Hematopoietic multipotent progenitor cell (in vitro differentiated cells): Measurements from ENCODE around the gene TTYH2. TPM values are rescaled to one million over a fixed set of nuclear protein-coding genes. Genes with fewer than 3 reads are reported as not detected.
"Not testable (repeated sequence)": the region's sequence is repeated elsewhere in the genome, so short reads cannot be mapped to it uniquely, and the experiment has no call there.

Experiments used
- DNase-seq, 3 donors: peaks; one replicate each; pipeline ENCODE4 v3.0.0-alpha.2; 2011 to 2015; ENCODE audit warnings: low read depth in 2 of 3, low spot score in 2 of 3
- total RNA-seq: library from RNA; depleted of rRNA; stranded (reverse); fragments of >200 nt; gene quantifications from one replicate; pipeline ENCODE4 v1.2.3, GENCODE V29; 2012

The TTYH2 gene
- total RNA-seq, 1 donor, result 13.5 TPM

DNA sequence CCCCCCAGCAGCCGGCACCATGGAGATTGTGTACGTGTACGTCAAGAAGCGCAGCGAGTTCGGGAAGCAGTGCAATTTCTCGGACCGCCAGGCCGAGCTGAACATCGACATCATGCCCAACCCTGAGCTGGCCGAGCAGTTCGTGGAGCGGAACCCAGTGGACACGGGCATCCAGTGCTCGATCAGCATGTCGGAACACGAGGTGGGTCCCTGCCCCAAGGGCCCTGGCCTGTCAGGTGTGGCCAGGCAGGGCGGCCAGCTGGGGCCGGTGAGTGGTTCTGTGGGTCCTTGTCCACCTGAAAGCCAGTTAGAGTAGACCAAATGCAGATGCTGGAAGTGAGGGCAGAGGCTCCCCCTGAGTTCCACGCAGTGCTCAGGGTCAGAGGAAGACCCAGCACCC is 68.4 kb downstream of the TTYH2 start:
- DNase-seq, result no peak

DNA sequence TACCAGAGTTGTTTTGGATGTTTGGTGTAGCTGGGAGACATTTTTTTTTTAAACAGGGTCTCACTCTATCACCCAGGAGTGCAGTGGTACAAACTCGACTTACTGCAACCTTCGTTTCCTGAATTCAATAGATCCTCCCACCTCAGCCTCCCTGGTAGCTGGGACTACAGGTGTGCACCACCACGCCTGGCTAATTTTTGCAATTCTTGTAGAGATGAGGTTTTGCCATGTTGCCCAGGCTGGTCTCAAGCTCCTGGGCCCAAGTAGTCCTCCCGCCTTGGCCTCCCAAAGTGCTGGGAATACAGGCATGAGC is 68.9 kb downstream of the TTYH2 start:
- DNase-seq, result not testable (repeated sequence)

DNA sequence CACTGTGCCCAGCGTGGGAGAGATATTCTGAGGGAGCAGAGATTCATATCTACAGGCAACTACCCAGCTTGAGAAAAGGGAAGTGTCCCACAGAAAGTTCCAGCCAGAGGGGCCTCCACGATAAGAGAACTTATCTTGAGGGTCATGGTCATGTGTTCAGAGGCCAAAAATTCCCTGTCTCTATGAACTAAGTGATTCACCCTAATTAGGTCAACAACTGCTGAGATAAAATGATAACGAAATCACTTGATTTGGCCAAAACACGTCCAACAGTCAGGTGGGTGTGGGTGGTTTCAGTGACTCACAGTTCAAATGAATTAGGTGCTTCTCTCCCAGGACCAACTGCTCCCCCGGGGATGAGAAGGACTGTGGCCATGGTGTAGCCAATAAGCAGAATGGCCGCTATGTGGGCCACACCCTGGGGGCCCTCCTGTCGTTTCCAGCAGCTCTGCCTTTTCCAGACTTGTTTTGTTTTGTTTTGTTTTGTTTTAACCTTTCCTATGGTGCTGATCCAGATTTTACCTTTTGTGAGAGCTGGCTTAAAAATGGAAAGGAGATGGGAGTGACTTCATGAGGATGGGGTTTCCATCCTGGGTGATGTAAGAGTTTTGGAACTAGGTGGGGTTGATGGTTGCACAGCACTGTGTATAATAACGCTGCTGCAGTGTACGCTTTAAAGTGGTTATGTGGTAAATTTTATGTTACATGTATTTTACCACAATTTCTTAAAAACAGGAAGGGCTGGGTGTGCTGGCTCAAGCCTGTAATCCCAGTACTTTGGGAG is 69.4 kb downstream of the TTYH2 start:
- peak; percentile 36 to 71 (median 54) for DNase-seq

DNA sequence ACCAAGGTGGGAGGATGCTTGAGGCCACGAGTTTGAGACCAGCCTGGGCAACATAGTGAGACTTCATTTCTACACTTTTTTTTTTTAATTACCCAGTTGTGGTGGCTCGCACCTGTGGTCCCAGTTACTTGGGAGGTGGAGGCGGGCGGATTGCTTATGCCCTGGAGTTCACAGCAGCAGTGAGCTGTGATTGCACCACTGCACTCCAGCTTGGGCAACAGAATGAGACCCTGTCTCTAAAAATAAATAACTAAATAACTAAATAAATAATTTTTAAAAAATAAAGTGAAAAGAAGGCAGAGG is 70.0 kb downstream of the TTYH2 start:
- DNase-seq, result no peak

DNA sequence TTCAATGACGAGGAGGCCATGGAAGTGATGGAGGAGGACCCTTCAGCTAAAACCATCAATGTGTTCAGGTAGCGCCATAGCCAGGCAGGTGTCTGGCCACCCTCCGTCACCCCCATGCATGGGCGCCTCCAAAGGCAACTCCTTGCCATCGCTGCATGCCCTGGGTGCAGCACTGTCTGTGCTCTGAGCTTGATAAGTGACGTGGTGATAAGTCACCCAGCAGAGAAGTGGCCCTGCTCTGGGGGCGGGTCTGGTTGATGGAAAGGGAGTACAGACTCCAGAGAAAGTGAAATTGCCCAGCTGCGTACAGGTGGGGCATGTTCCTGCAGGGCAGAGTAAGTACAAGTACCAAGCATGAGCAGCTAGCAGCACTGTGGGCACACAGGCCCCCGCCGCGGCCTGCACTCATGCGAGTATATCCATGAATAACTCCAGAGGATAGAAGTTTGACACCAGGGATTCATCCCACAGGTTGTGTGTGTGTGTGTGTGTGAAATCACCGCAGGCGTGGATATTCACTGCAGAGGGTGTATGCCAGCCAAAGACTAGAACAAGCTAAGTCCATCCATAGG is 73.7 kb downstream of the TTYH2 start:
- DNase-seq, result no peak

DNA sequence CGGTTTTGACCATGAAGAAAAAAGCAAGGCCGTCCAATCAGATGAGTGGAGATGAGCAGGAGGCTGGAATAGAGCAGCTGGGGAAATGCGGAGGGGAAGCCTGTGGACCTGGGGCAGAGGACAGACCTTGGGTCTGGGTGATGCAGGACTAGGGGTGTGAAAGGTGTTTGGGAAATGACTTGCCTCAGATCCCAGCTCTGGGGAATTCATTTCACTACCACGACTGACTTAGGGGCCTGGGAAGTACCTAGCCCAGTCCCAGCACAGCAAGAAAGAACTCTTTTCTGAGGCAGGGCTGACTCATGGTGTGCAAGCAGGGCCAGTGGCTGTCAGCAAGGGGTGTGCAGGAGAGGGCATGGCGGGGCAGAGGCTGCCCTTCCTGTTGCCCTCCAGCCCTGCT is 75.4 kb downstream of the TTYH2 start:
- DNase-seq, result no peak

DNA sequence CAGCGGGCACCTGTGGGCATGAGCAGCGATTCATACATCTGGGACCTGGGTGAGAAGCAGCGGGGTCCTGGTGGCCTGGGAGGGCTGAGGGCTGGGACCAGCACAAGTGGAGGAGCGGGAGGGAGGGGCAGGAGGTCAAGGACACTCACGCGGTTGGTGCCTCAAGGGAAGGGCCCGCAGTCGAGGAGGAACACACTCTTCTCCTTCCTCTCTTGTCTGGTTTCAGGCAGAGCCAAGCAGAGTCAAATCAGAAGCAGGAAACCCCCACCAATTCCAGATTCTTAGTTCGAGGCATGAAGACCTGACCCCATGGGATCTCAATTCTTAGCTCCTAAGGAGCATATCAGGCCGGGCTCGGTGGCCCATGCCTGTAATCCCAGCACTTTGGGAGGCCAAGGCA is 76.3 kb downstream of the TTYH2 start:
- no peak for DNase-seq

DNA sequence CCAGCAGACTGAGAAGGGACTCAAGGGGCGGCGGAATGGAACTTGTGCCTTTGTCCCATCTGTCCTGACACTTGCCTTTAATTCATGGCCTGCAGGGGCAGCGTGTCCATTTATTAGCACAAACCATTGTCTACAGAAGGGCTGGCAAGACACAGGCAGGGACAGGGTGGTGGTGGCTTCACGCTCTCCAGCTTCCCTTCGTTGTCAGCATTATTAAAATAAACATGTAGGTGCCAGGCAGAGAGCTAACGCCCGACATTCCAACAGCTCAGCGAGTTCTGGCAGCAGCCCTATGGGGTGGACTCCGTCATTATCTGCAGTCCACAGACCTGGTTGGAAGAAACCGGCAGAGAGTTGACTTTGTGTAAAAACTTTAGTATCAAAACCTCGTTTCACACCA is 77.0 kb downstream of the TTYH2 start:
- no peak for DNase-seq

DNA sequence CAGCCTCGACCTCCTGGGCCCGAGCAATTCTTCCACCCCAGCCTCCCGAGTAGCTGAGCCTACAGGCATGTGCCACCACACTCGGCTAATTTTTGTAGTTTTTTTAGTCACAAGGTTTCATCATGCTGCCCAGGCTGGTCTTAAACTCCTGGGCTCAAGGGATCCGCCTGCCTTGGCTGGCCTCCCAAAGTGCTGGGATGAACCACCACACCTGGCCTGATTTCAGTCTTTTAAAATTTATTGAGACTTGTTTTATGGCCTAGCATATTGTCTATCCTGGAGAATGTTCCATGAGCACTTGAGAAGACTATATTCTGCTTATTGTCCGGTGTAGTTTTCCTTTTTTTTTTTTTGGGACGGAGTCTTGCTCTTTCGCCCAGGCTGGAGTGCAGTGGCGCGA is 79.1 kb downstream of the TTYH2 start:
- DNase-seq, result no peak

DNA sequence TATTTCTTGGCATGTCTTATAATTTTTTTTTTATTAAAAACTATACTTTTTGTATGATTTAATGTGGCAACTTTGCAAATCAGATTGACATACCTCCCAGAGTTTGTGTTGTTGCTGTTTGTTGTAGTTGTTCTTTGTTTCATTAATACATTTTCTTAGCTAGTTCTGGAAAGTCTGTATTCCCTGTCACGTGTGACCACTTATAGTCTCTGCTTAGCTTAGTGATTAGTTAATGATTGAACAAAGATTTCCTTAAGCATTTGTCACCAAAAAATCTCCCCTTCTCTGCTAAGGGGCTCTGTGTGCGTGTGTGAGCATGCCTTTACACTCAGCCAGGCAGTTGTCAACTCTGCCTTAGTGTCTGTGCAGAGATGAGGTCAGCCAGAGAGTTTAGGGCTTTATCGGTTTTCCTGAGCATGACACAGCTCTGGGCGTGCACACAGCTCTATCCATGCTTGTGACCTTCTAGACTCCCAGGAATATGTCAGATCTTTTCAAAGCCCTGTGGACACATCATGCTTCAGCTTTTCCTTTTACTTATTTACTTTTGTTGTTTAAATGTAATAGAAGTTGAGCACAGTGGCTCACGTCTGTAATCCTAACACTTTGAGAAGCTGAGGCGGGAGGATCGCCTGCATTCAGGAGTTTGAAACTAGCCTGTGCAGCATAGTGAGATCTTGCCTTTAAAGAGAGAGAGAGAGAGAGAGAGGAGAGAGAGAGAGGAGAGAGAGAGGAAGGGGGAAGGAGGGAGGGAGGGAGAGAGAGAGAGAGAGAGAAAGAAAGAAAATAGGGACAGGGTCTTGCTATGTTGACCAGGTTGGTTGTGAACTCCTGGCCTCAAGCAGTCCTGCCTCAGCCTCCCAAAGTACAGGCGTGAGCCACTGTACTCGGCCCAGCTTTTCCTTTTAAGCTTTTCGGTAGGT is 82.5 kb downstream of the TTYH2 start:
- DNase-seq, result no peak

DNA sequence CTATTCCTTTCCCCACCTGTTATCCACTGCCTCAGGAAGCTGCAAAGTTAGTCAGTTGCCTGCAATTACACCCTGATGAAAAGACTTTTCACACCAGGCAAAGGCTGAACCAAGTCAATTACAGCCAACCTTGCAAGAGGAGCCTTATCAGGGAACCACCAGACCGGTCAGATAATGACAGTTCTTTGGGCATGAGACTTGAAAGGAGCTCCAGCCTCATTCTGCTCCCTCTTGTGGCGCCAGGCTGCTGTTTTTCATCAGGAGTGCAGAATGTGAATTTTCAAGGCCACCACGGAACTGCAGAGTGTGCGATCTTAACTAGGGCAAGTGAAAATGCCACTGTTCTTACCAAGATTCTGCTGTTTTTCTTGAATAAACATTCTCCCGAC is 83.2 kb downstream of the TTYH2 start:
- DNase-seq, result peak in 2 of 3 donors; percentile 76 to 83

DNA sequence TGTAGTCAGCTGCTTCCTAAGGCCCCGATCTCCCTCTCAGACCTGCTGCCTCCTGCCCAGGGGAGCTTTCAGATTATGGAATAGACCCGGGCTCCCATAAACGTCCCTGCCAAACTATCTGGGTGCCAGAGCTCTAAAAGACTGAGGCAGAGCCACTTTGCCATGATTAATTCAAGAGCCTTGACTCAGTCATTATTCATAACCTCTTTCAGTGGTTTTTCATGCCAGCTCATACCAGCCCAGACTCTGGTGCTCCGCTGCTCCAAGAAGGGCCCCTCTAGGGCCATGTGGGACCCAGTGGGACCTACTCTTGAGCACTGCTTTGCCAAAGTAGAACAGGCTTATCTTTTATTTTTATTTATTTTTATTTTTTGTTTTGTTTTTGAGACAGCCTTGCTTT is 84.6 kb downstream of the TTYH2 start:
- DNase-seq, result no peak

DNA sequence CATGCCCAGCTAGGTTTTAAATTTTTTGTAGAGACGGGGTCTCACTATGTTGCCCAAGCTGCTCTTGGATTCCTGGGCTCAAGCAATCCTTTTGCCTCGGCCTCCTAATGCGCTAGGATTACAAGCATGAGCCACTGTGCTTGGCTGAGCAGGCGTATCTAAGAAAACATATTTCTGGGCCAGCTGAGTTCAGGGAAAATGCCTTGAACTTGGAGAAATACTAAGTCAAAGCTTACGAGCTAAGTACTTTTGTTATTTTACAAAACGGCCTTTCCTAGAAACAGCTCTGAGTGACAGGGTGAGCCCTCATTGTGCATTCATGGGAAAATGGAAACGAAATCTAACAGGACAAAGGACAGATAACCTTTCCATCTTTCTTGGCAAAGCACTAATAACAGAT is 85.4 kb downstream of the TTYH2 start:
- no peak for DNase-seq

DNA sequence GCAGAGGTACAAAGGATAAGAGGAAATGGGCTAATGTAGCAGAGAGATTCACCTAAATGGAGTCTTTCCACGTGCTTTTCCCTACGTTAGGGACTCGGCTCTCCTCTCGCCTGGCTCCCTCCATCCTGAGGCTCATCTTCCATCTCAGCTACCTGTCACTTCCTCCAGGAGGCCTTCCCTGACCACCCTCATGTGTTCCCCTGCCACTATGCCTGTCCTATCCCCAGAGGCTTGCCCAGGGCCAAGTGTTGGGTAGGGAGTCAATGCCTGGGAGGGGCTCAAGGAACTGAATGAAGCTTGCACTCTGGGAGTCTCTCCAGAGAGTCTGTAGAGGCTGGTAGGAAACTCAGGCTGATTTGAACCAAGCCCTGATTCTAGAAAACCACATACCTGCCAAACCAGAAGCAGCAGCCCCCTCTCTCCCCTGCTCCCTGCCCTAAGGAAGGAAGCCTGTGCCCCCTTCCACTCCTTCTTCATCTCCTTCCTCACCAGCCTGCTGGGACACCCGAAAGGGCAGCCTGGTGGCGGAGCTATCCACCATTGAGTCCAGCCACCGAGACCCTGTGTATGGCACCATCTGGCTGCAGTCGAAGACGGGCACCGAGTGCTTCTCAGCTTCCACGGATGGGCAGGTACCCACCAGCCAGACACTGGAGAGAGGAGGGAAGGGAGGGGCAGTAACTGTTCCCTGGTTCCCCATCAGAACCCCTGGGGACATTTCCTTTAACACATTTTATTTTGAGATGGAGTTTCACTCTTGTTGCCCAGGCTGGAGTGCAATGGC is 86.0 kb downstream of the TTYH2 start:
- no peak for DNase-seq

DNA sequence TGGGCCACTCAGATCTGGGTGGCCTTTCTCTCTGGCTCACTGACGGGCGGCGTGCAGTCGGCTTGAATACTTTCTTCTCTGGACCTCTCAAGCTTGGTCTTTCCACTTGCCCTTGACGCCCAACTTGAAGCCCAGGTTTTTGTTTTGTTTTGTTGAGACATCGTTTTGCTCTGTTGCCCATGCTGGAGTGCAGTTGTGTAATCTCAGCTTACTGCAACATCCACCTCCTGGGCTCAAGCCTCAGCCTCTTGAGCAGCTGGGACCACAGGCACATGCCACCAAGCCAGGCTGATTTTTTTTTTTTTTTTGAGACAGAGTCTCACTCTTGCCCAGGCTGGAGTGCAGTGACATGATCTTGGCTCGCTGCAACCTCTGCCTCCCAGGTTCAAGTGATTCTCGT is 89.9 kb downstream of the TTYH2 start:
- DNase-seq, result no peak

DNA sequence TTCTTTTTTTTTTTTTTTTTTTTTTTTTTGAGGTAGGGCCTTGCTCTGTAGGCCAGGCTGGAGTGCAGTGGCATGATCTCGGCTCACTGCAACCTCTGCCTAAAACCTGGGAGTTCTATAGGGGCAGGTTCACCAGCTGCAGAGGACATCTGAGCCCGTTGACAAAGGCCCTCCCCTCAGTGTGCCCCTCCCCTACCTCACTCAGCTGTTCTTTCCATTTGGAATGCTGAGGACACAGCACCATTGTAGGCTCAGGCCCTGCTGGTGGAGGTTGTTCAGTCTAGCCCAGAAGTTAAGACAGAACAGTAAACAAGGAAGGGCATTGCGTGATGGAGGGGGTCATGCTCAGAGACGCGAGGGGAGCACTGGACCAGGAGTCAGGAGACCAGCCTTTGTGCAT is 90.8 kb downstream of the TTYH2 start:
- no peak for DNase-seq

DNA sequence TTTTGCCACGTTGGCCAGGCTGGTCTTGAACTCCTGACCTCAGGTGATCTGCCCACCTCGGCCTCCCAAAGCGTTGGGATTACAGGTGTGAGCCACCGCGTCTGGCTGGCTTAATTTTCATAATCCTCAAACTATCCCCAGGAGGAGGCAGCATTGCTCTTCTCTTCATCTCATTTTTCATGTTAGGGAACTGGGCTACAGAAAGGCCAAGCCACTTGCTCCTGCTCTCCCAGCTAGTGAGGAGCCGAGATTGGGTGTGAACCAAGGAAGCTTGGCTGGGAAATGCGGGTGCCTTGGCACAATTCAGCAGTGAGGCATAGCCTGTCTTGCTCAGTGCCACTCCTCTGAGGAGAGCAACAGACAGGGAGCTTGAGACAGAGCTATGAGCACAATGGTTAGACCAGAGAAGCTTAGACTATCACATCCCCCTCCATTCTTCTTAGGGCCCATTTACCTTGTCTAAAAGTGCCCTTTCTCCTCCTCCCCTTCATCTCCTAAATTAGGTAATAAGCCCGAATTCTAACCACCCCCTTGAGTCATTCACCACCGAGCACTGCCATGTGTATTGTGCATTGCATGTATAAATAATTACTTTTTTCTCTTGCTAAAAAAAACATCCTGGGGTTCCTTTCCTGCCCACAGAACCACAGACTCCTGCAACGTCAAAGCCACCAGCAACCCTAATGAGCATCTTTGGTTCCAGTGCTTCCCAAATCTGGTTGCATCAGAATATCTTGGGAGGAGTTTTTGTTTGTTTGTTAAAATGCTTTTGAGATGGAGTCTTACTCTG is 92.7 kb downstream of the TTYH2 start:
- peak in 1 of 3 donors; percentile 56 for DNase-seq

DNA sequence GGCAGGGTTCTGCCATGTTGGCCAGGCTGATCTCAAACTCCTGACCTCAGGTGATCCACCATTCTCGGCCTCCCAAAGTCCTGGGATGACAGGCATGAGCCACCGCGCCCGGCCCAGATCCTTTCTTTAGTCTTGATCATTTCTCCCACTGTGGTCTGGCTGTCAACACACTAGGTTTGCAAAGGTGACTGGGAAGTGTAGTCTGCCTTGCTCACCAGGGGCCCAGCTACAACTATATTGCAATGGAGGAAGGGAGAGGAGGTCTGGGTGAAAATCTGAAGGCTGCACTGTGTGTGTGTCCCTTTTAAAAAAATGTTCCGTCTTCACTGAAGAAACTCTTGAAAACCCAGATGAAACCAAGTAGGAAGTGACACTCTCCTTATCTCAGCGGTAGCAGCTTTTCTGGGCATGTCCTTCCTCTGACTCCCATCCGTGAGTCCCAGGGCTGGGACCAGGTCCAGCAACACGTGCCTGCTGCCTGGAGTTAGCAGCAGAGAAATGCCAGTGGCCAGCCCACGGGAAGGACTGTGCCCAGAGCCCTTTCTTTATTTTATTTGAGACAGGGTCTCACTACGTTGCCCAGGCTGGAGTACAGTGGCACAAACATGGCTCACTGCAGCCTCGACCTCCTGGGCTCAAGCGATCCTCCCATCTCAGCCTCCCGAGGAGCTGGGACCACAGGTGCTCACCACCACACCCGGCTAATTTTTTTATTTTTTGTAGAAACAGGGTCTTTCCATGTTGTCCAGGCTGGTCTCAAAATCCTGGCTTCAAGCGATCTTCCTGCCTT is 94.8 kb downstream of the TTYH2 start:
- peak in 2 of 3 donors; percentile 84 to 89 for DNase-seq

DNA sequence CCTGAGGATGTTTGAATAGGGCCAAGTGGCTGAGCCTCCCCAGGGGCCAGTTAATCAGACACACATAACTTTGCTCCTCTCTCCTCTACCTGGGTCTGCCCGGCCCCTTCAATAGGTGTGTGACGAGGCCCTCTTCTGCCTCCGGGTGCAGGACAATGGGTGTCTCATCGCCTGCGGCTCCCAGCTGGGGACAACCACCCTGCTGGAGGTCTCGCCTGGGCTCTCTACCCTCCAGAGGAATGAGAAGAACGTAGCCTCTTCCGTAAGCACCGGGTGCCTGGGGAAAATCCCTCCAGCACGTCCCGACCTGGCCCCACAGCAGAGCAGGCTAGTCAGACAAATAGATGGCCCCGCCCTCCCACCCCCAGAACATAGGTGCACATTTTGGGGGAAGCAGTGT is 96.5 kb downstream of the TTYH2 start:
- no peak for DNase-seq
